Measurements from ENCODE around the gene TMEM145.

TMEM145 gene

DNA sequence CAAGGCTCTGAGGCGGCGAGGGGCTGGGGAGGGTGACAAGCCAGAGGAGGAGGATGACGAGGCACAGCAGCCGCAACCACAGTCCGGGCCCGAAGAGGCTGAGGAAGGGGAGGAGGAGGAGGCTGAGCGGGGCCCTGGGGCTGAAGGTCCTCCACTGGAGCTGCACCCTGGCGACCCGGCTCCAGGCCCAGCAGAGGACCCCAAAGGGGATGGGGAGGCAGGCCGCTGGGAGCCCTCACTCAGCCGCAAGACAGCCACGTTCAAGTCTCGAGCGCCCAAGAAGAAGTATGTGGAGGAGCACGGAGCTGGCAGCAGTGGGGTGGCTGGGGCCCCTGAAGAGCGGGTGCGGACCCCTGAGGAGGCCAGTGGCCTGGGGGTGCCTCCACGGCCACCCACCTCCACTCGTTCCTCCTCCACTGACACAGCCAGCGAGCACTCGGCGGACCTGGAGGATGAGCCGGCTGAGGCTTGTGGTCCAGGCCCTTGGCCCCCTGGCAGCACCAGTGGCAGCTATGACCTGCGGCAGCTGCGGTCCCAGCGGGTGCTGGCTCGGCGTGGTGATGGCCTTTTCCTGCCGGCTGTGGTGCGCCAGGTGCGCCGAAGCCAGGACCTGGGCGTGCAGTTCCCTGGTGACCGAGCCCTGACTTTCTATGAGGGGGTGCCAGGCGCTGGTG, 41.1 kb upstream of the TMEM145 start (continued):
- TF ChIP-seq SNAI2 (CRISPR knock-in tag; IDR thresholded peaks at IDR 0.05), result no peak
- TF ChIP-seq ARNTL (CRISPR knock-in tag; IDR thresholded peaks at IDR 0.05; ENCODE audit: borderline replicate concordance, low read depth), result no peak
- no peak for TF ChIP-seq ZNF8 (CRISPR knock-in tag; IDR thresholded peaks at IDR 0.05)
- no peak for TF ChIP-seq RARB (CRISPR knock-in tag; IDR thresholded peaks at IDR 0.05)
- no peak for TF ChIP-seq ZFP30 (CRISPR knock-in tag; IDR thresholded peaks at IDR 0.05)
- no peak for TF ChIP-seq ZC3H10 (CRISPR knock-in tag; IDR thresholded peaks at IDR 0.05)
- no peak for TF ChIP-seq TCF4 (CRISPR knock-in tag; IDR thresholded peaks at IDR 0.05; ENCODE audit: borderline replicate concordance)
- no peak for TF ChIP-seq CSDC2 (CRISPR knock-in tag; IDR thresholded peaks at IDR 0.05)
- TF ChIP-seq, protein P1, sequence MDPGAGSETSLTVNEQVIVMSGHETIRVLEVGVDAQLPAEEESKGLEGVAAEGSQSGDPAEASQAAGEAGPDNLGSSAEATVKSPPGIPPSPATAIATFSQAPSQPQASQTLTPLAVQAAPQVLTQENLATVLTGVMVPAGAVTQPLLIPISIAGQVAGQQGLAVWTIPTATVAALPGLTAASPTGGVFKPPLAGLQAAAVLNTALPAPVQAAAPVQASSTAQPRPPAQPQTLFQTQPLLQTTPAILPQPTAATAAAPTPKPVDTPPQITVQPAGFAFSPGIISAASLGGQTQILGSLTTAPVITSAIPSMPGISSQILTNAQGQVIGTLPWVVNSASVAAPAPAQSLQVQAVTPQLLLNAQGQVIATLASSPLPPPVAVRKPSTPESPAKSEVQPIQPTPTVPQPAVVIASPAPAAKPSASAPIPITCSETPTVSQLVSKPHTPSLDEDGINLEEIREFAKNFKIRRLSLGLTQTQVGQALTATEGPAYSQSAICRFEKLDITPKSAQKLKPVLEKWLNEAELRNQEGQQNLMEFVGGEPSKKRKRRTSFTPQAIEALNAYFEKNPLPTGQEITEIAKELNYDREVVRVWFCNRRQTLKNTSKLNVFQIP (CRISPR knock-in tag; IDR thresholded peaks at IDR 0.05; ENCODE audit: borderline replicate concordance, low read depth), result no peak

DNA sequence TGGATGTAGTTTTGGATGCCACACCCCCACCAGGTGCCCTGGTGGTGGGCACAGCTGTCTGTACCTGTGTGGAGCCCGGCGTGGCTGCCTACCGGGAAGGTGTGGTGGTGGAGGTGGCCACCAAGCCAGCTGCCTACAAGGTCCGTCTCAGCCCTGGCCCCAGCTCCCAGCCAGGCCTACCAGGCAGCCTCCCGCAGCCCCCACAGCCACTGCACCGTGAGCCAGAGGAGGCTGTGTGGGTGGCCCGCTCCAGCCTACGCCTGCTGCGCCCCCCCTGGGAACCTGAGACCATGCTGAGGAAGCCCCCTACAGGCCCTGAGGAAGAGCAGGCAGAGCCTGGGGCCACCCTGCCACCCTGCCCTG, 40.6 kb upstream of the TMEM145 start:
- ATAC-seq, result no peak
- TF ChIP-seq ZC3H10 (CRISPR knock-in tag; IDR thresholded peaks at IDR 0.05) (no peak), CSDC2 (CRISPR knock-in tag; IDR thresholded peaks at IDR 0.05) (no peak)

DNA sequence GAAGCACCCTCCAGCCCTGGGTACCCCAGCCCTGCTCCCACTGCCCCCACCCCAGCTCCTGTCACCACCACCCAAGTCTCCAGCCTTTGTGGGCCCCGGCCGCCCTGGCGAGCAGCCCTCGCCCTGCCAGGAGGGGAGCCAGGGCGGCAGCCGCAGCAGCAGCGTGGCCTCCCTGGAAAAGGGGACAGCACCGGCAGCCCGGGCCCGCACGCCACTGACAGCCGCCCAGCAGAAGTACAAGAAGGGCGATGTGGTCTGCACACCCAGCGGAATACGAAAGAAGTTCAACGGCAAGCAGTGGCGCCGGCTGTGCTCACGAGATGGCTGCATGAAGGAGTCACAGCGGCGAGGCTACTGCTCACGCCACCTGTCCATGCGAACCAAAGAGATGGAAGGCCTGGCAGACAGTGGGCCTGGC, 40.1 kb upstream of the TMEM145 start:
- no peak for ATAC-seq
- TF ChIP-seq, protein P2, sequence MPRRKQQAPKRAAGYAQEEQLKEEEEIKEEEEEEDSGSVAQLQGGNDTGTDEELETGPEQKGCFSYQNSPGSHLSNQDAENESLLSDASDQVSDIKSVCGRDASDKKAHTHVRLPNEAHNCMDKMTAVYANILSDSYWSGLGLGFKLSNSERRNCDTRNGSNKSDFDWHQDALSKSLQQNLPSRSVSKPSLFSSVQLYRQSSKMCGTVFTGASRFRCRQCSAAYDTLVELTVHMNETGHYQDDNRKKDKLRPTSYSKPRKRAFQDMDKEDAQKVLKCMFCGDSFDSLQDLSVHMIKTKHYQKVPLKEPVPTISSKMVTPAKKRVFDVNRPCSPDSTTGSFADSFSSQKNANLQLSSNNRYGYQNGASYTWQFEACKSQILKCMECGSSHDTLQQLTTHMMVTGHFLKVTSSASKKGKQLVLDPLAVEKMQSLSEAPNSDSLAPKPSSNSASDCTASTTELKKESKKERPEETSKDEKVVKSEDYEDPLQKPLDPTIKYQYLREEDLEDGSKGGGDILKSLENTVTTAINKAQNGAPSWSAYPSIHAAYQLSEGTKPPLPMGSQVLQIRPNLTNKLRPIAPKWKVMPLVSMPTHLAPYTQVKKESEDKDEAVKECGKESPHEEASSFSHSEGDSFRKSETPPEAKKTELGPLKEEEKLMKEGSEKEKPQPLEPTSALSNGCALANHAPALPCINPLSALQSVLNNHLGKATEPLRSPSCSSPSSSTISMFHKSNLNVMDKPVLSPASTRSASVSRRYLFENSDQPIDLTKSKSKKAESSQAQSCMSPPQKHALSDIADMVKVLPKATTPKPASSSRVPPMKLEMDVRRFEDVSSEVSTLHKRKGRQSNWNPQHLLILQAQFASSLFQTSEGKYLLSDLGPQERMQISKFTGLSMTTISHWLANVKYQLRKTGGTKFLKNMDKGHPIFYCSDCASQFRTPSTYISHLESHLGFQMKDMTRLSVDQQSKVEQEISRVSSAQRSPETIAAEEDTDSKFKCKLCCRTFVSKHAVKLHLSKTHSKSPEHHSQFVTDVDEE (CRISPR knock-in tag; IDR thresholded peaks at IDR 0.05), result no peak
- TF ChIP-seq ZFP30 (CRISPR knock-in tag; IDR thresholded peaks at IDR 0.05), result no peak
- TF ChIP-seq ARNTL (CRISPR knock-in tag; IDR thresholded peaks at IDR 0.05; ENCODE audit: borderline replicate concordance, low read depth), result no peak
- TF ChIP-seq, protein P3, sequence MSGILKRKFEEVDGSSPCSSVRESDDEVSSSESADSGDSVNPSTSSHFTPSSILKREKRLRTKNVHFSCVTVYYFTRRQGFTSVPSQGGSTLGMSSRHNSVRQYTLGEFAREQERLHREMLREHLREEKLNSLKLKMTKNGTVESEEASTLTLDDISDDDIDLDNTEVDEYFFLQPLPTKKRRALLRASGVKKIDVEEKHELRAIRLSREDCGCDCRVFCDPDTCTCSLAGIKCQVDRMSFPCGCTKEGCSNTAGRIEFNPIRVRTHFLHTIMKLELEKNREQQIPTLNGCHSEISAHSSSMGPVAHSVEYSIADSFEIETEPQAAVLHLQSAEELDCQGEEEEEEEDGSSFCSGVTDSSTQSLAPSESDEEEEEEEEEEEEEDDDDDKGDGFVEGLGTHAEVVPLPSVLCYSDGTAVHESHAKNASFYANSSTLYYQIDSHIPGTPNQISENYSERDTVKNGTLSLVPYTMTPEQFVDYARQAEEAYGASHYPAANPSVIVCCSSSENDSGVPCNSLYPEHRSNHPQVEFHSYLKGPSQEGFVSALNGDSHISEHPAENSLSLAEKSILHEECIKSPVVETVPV (CRISPR knock-in tag; IDR thresholded peaks at IDR 0.05), result no peak
- TF ChIP-seq, protein P4, sequence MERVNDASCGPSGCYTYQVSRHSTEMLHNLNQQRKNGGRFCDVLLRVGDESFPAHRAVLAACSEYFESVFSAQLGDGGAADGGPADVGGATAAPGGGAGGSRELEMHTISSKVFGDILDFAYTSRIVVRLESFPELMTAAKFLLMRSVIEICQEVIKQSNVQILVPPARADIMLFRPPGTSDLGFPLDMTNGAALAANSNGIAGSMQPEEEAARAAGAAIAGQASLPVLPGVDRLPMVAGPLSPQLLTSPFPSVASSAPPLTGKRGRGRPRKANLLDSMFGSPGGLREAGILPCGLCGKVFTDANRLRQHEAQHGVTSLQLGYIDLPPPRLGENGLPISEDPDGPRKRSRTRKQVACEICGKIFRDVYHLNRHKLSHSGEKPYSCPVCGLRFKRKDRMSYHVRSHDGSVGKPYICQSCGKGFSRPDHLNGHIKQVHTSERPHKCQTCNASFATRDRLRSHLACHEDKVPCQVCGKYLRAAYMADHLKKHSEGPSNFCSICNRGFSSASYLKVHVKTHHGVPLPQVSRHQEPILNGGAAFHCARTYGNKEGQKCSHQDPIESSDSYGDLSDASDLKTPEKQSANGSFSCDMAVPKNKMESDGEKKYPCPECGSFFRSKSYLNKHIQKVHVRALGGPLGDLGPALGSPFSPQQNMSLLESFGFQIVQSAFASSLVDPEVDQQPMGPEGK (CRISPR knock-in tag; IDR thresholded peaks at IDR 0.05; ENCODE audit: borderline replicate concordance), result no peak
- no peak for TF ChIP-seq BACH2 (CRISPR knock-in tag; IDR thresholded peaks at IDR 0.05; ENCODE audit: borderline replicate concordance)
- no peak for TF ChIP-seq OSR1 (CRISPR knock-in tag; IDR thresholded peaks at IDR 0.05)
- TF ChIP-seq CSDC2 (CRISPR knock-in tag; IDR thresholded peaks at IDR 0.05), result no peak
- TF ChIP-seq ZNF70 (CRISPR knock-in tag; IDR thresholded peaks at IDR 0.05), result no peak
- TF ChIP-seq ZNF565 (CRISPR knock-in tag; conservative IDR thresholded peaks at IDR 0.05; ENCODE audit: low read depth), result no peak
- no peak for TF ChIP-seq TOX (CRISPR knock-in tag; IDR thresholded peaks at IDR 0.05; ENCODE audit: borderline replicate concordance)
- TF ChIP-seq RARB (CRISPR knock-in tag; IDR thresholded peaks at IDR 0.05), result no peak
- TF ChIP-seq PPARA (CRISPR knock-in tag; IDR thresholded peaks at IDR 0.05; ENCODE audit: borderline replicate concordance), result no peak
- no peak for TF ChIP-seq ZNF8 (CRISPR knock-in tag; IDR thresholded peaks at IDR 0.05)
- no peak for TF ChIP-seq ZFP3 (CRISPR knock-in tag; IDR thresholded peaks at IDR 0.05)
- TF ChIP-seq, protein P1 (CRISPR knock-in tag; IDR thresholded peaks at IDR 0.05; ENCODE audit: borderline replicate concordance, low read depth), result no peak
- TF ChIP-seq GLIS3 (CRISPR knock-in tag; IDR thresholded peaks at IDR 0.05), result no peak
- TF ChIP-seq ISL1 (CRISPR knock-in tag; IDR thresholded peaks at IDR 0.05), result no peak
- TF ChIP-seq, protein P5, sequence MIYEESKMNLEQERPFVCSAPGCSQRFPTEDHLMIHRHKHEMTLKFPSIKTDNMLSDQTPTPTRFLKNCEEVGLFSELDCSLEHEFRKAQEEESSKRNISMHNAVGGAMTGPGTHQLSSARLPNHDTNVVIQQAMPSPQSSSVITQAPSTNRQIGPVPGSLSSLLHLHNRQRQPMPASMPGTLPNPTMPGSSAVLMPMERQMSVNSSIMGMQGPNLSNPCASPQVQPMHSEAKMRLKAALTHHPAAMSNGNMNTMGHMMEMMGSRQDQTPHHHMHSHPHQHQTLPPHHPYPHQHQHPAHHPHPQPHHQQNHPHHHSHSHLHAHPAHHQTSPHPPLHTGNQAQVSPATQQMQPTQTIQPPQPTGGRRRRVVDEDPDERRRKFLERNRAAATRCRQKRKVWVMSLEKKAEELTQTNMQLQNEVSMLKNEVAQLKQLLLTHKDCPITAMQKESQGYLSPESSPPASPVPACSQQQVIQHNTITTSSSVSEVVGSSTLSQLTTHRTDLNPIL (CRISPR knock-in tag; IDR thresholded peaks at IDR 0.05; ENCODE audit: low read depth), result no peak
